K562 (cell line): Measurements from ENCODE around the gene CLASP1. TPM values are rescaled to one million over a fixed set of nuclear protein-coding genes. Genes with fewer than 3 reads are reported as not detected.

ENCODE experiments used
- BDP1 ChIP-seq: IDR thresholded peaks from 3 replicates; pipeline ENCODE4 v1.6.1; 2011; ENCODE audit not compliant: insufficient read length, insufficient read depth
- CEBPB ChIP-seq: fragments of 450-650 bp; IDR thresholded peaks from 2 replicates; pipeline ENCODE4 v1.6.1; 2016; ENCODE audit warnings: missing genetic modification characterization, missing compliant biosample characterization
- ELF2 ChIP-seq: fragments of 250-450 bp; sonication (Bioruptor Pico); IDR thresholded peaks from 2 replicates; pipeline ENCODE4 v1.5.0; 2021; ENCODE audit warnings: mild to moderate bottlenecking
- GTF2A2 ChIP-seq: IDR thresholded peaks from 2 replicates; pipeline ENCODE4 v1.6.1; 2016; ENCODE audit warnings: mild to moderate bottlenecking, missing genetic modification characterization, missing compliant biosample characterization
- HSF4 ChIP-seq: fragments of 250-450 bp; sonication (Bioruptor Pico); IDR thresholded peaks from 2 replicates; pipeline ENCODE4 v2.1.2; 2022; ENCODE audit warnings: mild to moderate bottlenecking, moderate library complexity, borderline replicate concordance
- MITF ChIP-seq: IDR thresholded peaks from 2 replicates; pipeline ENCODE4 v1.6.1; 2014; ENCODE audit warnings: antibody characterized with exemption
- NCOA1 ChIP-seq: fragments of 450-650 bp; IDR thresholded peaks from 2 replicates; pipeline ENCODE4 v1.6.1; 2016; ENCODE audit warnings: low read depth
- PHB2 ChIP-seq: fragments of 450-650 bp; IDR thresholded peaks from 2 replicates; pipeline ENCODE4 v1.6.1; 2017; ENCODE audit warnings: low read depth
- TRIM28 ChIP-seq: fragments of 450-650 bp; IDR thresholded peaks from 2 replicates; pipeline ENCODE4 v1.6.1; 2017
- ZFPM2 ChIP-seq: fragments of 250-450 bp; sonication (Bioruptor Pico); IDR thresholded peaks from 2 replicates; pipeline ENCODE4 v1.5.1; 2022; ENCODE audit warnings: mild to moderate bottlenecking
- ZNF165 ChIP-seq: fragments of 250-450 bp; sonication (Bioruptor Pico); IDR thresholded peaks from 2 replicates; pipeline ENCODE4 v1.4.0; 2020; ENCODE audit warnings: borderline replicate concordance
- ZNF184 ChIP-seq: sonication (generic); formaldehyde crosslinking; IDR thresholded peaks from 2 replicates; pipeline ENCODE4 v1.5.0; 2020; ENCODE audit warnings: missing genetic modification reagents
- ZNF444 ChIP-seq: fragments of 250-450 bp; sonication (Bioruptor Pico); IDR thresholded peaks from 2 replicates; pipeline ENCODE4 v1.4.0; 2020; ENCODE audit warnings: mild to moderate bottlenecking, moderate library complexity
- polyA plus RNA-seq, 8 experiments: library from polyadenylated mRNA; depleted of rRNA in 4 of 8; stranded (reverse) in 5 of 8; unstranded in 3 of 8; fragments of >200 nt; fragmentation: Nextera tagmentation in 2 of 8; fragmentation: Illumina TruSeq in 1 of 8; extraction: Ambion mirVana in 2 of 8; extraction: Trizol in 1 of 8; gene quantifications; 2 replicates each; pipeline versions ENCODE4 v1.2.1 to v1.2.3, GENCODE V29; 2011 to 2014; ENCODE audit warnings: inconsistent platforms in 1 of 8, missing spikeins in 1 of 8
- total RNA-seq, 7 experiments: library from RNA; depleted of rRNA in 6 of 7; stranded (reverse); fragments of >200 nt in 6 of 7; fragmentation: Illumina TruSeq in 2 of 7; extraction: Trizol in 2 of 7; gene quantifications; 2 replicates each; pipeline versions ENCODE4 v1.2.1 to v1.2.3, GENCODE V29; 2011 to 2021; ENCODE audit warnings: low replicate concordance in 1 of 7
- TF ChIP-seq, protein P1 (sequence below), 2 experiments: IDR thresholded peaks; 2 replicates each; pipeline ENCODE4 v1.6.1; 2012; ENCODE audit warnings: improper control_type of control experiment in 2 of 2, low read depth in 2 of 2, low read length in 2 of 2, borderline replicate concordance in 1 of 2
- TF ChIP-seq, protein P2 (sequence below): fragments of 450-650 bp; IDR thresholded peaks from 2 replicates; pipeline ENCODE4 v1.6.1; 2017; ENCODE audit warnings: antibody characterized with exemption, mild to moderate bottlenecking
- TF ChIP-seq, protein P3 (sequence below): fragments of 450-650 bp; formaldehyde crosslinking; conservative IDR thresholded peaks from 2 replicates; pipeline ENCODE4 v1.4.0; 2022; ENCODE audit warnings: mild to moderate bottlenecking, missing genetic modification characterization
- TF ChIP-seq, protein P4 (sequence below): fragments of 250-450 bp; sonication (Bioruptor Pico); IDR thresholded peaks from 2 replicates; pipeline ENCODE4 v1.9.0; 2021; ENCODE audit warnings: mild to moderate bottlenecking

Gene CLASP1
- total and polyA plus RNA-seq, 9 of the 15 experiments (the other 6 are each of a cell fraction or from before 2014, with no cell fraction given), result 1.7 to 40.3 (median 20.7) TPM

GRCh38 chr2:121649596-121650314 lies 493 bp upstream of the CLASP1 start (continued):
- TF ChIP-seq, protein P1, sequence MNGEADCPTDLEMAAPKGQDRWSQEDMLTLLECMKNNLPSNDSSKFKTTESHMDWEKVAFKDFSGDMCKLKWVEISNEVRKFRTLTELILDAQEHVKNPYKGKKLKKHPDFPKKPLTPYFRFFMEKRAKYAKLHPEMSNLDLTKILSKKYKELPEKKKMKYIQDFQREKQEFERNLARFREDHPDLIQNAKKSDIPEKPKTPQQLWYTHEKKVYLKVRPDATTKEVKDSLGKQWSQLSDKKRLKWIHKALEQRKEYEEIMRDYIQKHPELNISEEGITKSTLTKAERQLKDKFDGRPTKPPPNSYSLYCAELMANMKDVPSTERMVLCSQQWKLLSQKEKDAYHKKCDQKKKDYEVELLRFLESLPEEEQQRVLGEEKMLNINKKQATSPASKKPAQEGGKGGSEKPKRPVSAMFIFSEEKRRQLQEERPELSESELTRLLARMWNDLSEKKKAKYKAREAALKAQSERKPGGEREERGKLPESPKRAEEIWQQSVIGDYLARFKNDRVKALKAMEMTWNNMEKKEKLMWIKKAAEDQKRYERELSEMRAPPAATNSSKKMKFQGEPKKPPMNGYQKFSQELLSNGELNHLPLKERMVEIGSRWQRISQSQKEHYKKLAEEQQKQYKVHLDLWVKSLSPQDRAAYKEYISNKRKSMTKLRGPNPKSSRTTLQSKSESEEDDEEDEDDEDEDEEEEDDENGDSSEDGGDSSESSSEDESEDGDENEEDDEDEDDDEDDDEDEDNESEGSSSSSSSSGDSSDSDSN (IDR thresholded peaks at IDR 0.05; ENCODE audit: borderline replicate concordance in 1 of 2, low read depth in 2 of 2, low read length in 2 of 2), result no peak; a peak in 1 of 4 replicates
- TF ChIP-seq ZNF165 (no peak), CEBPB (tag) (no peak), HSF4 (CRISPR knock-in tag) (peak; percentile 56; the same call in 1 of the 2 replicates), TRIM28 (peak; percentile 49; the same call in 1 of the 2 replicates), MITF (no peak), NCOA1 (no peak; the same call in 1 of the 2 replicates), ZNF184 (CRISPR knock-in tag) (no peak), ELF2 (CRISPR knock-in tag) (0 out of 2 replicates have a peak, but pooled peaks have one; percentile 2), ZNF444 (CRISPR knock-in tag) (no peak), BDP1 (no peak), PHB2 (no peak), ZFPM2 (CRISPR knock-in tag) (no peak), GTF2A2 (no peak)
- TF ChIP-seq, protein P2, sequence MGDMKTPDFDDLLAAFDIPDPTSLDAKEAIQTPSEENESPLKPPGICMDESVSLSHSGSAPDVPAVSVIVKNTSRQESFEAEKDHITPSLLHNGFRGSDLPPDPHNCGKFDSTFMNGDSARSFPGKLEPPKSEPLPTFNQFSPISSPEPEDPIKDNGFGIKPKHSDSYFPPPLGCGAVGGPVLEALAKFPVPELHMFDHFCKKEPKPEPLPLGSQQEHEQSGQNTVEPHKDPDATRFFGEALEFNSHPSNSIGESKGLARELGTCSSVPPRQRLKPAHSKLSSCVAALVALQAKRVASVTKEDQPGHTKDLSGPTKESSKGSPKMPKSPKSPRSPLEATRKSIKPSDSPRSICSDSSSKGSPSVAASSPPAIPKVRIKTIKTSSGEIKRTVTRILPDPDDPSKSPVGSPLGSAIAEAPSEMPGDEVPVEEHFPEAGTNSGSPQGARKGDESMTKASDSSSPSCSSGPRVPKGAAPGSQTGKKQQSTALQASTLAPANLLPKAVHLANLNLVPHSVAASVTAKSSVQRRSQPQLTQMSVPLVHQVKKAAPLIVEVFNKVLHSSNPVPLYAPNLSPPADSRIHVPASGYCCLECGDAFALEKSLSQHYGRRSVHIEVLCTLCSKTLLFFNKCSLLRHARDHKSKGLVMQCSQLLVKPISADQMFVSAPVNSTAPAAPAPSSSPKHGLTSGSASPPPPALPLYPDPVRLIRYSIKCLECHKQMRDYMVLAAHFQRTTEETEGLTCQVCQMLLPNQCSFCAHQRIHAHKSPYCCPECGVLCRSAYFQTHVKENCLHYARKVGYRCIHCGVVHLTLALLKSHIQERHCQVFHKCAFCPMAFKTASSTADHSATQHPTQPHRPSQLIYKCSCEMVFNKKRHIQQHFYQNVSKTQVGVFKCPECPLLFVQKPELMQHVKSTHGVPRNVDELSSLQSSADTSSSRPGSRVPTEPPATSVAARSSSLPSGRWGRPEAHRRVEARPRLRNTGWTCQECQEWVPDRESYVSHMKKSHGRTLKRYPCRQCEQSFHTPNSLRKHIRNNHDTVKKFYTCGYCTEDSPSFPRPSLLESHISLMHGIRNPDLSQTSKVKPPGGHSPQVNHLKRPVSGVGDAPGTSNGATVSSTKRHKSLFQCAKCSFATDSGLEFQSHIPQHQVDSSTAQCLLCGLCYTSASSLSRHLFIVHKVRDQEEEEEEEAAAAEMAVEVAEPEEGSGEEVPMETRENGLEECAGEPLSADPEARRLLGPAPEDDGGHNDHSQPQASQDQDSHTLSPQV, result no peak; the same call in none of the 2 replicates
- TF ChIP-seq, protein P3, sequence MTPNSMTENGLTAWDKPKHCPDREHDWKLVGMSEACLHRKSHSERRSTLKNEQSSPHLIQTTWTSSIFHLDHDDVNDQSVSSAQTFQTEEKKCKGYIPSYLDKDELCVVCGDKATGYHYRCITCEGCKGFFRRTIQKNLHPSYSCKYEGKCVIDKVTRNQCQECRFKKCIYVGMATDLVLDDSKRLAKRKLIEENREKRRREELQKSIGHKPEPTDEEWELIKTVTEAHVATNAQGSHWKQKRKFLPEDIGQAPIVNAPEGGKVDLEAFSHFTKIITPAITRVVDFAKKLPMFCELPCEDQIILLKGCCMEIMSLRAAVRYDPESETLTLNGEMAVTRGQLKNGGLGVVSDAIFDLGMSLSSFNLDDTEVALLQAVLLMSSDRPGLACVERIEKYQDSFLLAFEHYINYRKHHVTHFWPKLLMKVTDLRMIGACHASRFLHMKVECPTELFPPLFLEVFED (CRISPR knock-in tag), result peak; percentile 73; the same call in 1 of the 2 replicates
- TF ChIP-seq, protein P4, sequence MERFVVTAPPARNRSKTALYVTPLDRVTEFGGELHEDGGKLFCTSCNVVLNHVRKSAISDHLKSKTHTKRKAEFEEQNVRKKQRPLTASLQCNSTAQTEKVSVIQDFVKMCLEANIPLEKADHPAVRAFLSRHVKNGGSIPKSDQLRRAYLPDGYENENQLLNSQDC, result no peak; the same call in 1 of the 2 replicates
